ENCODE measurements around the gene EFS.

EFS gene

DNA sequence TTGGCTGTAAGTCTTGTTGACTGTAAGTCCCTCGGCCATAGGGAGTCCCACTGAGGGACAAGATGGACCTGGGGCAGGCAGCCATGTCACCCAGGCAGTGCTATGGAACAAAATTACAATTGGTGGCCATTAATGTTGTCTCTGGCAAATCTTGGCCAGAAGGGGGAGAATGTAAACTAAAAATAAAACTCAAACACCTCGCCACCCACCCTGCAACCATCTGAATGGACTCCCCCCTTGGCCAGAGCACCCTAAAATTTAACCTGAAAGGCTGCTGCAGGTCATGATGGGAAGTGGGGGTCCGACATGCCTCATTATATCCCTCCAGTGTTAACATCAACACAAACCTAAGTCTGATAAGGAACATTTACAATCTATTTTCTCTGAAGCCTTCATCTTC is 20.5 kb downstream of the EFS start:
- Histone ChIP-seq H3K4me1 (no peaks in the 10 kb centered on the region), H3K79me2 (no peaks in the 10 kb centered on the region), H3K4me3 (ENCODE audit: low read depth, low read length) (no peak overlapping the region), H3K9me3 (ENCODE audit: control insufficient read depth, low read length) (no peaks in the 10 kb centered on the region), H3K27me3 (ENCODE audit: control insufficient read depth, insufficient read depth, low read length) (no peaks in the 10 kb centered on the region), H3K36me3 (ENCODE audit: control insufficient read depth, insufficient read depth, low read length) (no peaks in the 10 kb centered on the region), H2AFZ (no peak overlapping the region), H3K9ac (no peak overlapping the region), H3K27ac (no peak overlapping the region), H3K4me2 (ENCODE audit: low read length) (no peak overlapping the region)
- TF ChIP-seq, protein P1, sequence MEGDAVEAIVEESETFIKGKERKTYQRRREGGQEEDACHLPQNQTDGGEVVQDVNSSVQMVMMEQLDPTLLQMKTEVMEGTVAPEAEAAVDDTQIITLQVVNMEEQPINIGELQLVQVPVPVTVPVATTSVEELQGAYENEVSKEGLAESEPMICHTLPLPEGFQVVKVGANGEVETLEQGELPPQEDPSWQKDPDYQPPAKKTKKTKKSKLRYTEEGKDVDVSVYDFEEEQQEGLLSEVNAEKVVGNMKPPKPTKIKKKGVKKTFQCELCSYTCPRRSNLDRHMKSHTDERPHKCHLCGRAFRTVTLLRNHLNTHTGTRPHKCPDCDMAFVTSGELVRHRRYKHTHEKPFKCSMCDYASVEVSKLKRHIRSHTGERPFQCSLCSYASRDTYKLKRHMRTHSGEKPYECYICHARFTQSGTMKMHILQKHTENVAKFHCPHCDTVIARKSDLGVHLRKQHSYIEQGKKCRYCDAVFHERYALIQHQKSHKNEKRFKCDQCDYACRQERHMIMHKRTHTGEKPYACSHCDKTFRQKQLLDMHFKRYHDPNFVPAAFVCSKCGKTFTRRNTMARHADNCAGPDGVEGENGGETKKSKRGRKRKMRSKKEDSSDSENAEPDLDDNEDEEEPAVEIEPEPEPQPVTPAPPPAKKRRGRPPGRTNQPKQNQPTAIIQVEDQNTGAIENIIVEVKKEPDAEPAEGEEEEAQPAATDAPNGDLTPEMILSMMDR (IDR thresholded peaks at IDR 0.05): no peak

DNA sequence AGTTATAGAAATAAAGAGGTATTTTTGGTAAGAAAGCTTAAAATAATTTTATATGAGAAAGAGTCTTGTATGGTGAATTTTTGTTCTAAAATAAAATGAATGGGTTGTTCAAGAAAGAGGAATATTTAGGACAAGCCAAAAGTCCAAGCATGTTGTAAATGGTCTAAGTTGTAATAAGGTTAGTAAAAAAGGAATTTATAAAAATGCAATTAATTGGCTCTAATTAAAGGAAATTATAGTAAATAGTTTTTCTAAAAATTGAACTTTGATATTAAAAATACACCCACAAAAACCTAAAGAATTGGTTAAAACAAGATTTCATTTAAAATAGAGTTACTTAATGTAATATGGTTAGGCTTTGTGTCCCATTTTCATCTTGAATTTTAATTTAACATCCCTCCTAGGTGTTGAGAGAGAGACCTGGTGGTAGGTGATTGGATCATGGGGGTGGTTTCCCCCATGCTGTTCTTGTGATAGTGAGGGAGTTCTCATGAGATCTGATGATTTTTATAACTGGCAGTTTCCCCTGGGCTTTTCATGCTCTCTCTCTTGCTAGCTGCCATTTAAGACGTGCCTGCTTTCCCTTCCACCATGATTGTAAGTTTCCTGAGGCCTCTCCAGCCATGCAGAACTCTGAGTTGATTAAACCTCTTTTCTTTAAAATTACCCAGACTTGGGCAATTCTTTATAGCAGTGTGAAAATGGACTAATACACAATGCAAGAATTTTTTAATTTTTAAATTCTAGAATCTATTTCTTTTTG is 25.3 kb downstream of the EFS start:
- Histone ChIP-seq H3K27me3 (ENCODE audit: control insufficient read depth, insufficient read depth, low read length) (no peaks in the 10 kb centered on the region), H3K4me3 (ENCODE audit: low read depth, low read length) (no peak overlapping the region), H2AFZ (no peak overlapping the region), H3K36me3 (ENCODE audit: control insufficient read depth, insufficient read depth, low read length) (no peaks in the 10 kb centered on the region), H3K4me1 (no peaks in the 10 kb centered on the region), H3K27ac (no peak overlapping the region), H3K9me3 (ENCODE audit: control insufficient read depth, low read length) (no peaks in the 10 kb centered on the region), H3K4me2 (ENCODE audit: low read length) (no peak overlapping the region), H3K79me2 (no peaks in the 10 kb centered on the region), H3K9ac (no peak overlapping the region)
- TF ChIP-seq, protein P1 (IDR thresholded peaks at IDR 0.05): no peak

DNA sequence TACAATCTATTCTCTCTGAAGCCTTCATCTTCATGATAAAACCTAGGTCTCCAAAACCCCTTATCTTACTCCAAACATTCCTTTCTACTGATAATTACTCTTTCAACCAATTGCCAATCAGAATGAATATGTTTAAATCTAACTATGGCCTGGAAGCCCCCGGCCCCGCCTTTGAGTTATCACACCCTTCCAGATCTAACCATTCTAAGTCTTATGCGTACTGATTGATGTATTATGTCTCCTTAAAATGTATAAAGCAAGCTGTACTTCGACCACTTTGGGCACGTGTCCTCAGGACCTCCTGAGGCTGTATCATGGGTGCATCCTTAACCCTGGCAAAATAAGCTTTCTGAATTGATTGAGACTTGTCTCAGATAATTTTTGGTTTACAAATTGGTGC is 29.3 kb downstream of the EFS start:
- Histone ChIP-seq H3K4me1 (no peaks in the 10 kb centered on the region), H3K4me3 (ENCODE audit: low read depth, low read length) (no peak overlapping the region), H3K4me2 (ENCODE audit: low read length) (no peak overlapping the region), H3K9ac (no peak overlapping the region), H3K36me3 (ENCODE audit: control insufficient read depth, insufficient read depth, low read length) (no peaks in the 10 kb centered on the region), H3K9me3 (ENCODE audit: control insufficient read depth, low read length) (no peaks in the 10 kb centered on the region), H3K27me3 (ENCODE audit: control insufficient read depth, insufficient read depth, low read length) (no peaks in the 10 kb centered on the region), H3K27ac (no peak overlapping the region), H2AFZ (no peak overlapping the region), H3K79me2 (no peaks in the 10 kb centered on the region)
- TF ChIP-seq, protein P1 (IDR thresholded peaks at IDR 0.05): no peak

DNA sequence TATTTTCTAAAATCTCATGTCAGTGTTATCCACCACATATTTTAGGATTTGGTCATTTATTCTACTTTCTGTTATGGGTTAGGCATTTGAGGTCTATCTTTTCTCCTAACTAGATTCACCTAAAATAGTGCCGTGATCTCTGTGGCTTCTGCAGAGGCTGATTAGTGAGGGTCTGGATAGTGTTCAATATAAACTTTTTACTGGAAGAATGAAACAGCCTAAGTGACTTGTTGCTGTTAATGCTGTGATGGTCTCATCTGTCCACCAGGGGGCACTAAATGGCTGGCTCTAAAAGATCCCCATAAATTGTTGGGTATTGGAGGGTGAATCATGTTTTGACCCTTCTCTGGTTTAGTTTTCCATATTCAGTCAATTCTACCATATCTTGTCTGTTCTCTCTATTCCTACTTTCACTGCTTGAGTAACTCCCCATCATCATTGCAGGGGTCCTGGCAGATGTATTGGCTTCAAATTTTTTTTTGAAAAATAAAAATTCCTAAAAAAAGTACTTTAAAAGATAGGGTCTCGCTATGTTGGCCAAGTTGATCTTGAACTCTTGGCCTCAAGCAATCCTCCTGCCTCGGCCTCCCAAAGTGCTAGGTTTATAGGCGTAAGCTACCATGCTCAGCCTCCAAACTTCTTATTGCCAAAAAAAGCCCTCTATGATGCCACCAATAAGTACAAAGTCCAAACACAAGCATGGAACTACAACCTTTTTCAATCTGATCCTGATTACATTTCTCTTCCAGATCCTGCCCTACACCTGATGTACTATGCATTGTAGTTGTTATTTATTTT is 36.8 kb downstream of the EFS start:
- Histone ChIP-seq H3K4me3 (ENCODE audit: low read depth, low read length) (peak overlapping the region; percentile 31), H3K27ac (no peak overlapping the region), H3K79me2 (peaks cover under 1% of the 10 kb centered on the region), H3K4me2 (ENCODE audit: low read length) (no peak overlapping the region), H3K9me3 (ENCODE audit: control insufficient read depth, low read length) (no peaks in the 10 kb centered on the region), H3K27me3 (ENCODE audit: control insufficient read depth, insufficient read depth, low read length) (no peaks in the 10 kb centered on the region), H3K9ac (no peak overlapping the region), H3K4me1 (peaks cover 2% of the 10 kb centered on the region), H3K36me3 (ENCODE audit: control insufficient read depth, insufficient read depth, low read length) (no peaks in the 10 kb centered on the region), H2AFZ (no peak overlapping the region)
- TF ChIP-seq, protein P1 (IDR thresholded peaks at IDR 0.05): peak; percentile 92

All from parathyroid adenoma (tissue), 2 donors.